ENCODE results near the gene ARPIN.

DNA sequence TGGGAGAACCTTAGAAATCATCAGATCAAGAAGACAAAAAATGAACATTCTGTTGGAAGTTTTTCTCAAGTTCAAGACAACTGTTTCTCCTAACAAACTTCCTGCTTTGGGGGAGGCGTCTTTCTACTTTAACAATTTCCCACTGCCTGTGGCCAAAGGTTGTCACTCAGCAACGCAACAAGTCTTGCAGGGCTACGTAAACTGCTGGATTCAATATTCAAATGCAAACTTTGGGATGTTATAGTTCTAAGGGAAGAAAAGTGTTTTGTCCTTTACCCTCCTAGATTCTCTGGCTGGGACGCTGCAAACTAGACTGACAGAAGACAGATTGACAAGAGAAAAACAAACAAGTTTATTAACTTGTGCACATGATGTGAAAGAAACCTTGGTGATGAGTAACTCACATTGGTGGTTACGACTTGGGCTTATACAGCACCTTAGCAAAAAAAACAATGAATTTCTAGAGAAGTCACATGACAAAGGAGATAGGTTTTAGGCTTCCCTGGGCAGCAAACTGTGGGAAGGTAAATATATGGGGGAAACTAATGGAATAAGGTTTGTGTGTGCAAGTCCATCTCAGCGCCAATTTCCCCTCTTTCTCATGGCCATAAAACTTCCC lies 34.0 kb upstream of the ARPIN start:
- TF ChIP-seq, protein P1, sequence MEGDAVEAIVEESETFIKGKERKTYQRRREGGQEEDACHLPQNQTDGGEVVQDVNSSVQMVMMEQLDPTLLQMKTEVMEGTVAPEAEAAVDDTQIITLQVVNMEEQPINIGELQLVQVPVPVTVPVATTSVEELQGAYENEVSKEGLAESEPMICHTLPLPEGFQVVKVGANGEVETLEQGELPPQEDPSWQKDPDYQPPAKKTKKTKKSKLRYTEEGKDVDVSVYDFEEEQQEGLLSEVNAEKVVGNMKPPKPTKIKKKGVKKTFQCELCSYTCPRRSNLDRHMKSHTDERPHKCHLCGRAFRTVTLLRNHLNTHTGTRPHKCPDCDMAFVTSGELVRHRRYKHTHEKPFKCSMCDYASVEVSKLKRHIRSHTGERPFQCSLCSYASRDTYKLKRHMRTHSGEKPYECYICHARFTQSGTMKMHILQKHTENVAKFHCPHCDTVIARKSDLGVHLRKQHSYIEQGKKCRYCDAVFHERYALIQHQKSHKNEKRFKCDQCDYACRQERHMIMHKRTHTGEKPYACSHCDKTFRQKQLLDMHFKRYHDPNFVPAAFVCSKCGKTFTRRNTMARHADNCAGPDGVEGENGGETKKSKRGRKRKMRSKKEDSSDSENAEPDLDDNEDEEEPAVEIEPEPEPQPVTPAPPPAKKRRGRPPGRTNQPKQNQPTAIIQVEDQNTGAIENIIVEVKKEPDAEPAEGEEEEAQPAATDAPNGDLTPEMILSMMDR (IDR thresholded peaks at IDR 0.05): no peak
- no peak for TF ChIP-seq EP300 (IDR thresholded peaks at IDR 0.05)
